ENCODE measurements around the gene ATF4.

GRCh38 chr22:39528681-39529486 is 8.5 kb downstream of the ATF4 start:
- TF ChIP-seq EZH2 (IDR thresholded peaks at IDR 0.05; ENCODE audit: low read depth) (no peak), CTCF (conservative IDR thresholded peaks at IDR 0.05) (peak; percentile 98)

Measured in PC-9 (cell line).